ENCODE data around the gene GCGR. TPM values are rescaled to one million over a fixed set of nuclear protein-coding genes. Genes with fewer than 3 reads are reported as not detected.

The GCGR gene
- total and polyA plus RNA-seq, 2 of the 13 experiments (the other 11 are each of a cell fraction or from before 2014, with no cell fraction given), result 0.04 to 0.13 TPM

DNA sequence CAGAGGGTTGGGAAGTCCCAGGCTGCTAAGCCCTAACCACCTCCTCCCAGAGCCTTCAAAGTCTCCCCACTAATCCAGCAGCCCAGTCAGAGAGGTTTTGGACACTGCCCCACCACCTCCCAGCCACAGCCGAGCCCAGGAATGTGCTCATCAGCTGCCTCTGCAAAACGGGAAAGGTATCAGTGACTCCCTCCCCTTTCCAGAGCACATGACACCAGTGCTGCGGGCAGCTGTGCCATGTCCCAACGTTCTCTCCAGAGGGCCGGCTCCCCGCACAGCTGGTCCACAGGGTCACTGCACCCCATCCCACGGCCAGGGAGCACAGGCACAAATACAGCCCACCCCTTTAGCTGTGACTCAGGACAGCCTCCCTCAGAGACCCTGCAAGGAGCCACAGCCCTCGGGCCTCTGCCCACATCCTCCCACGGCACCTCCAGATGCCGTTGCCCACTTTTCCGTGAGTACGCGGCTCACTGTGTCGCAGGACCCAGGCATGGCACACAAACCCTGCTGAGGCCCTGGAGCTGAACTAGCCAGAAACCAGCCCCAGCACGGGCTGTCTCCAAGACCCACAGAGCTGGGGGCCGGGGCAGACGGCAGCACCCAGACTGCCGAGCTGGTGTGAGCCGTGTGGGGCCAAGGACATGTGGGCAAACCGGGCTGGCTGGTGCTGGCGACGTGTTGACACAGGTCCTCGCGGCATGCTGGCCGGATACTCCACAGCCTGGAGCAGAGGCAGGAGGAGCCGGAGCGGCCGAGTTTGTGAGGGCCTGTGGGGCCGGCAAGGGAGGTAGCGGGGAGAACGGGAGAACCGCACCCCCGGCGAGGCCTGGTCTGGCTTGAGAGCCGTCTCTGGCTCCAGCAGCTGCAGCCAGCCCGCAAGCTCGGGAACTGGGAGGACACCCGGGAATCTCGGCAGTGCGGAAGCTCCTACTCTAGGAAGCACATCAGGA lies 37.2 kb downstream of the GCGR start (continued):
- TF ChIP-seq IRX3 (CRISPR knock-in tag; IDR thresholded peaks at IDR 0.05; ENCODE audit: borderline replicate concordance, low read depth), result no peak
- TF ChIP-seq PHF8 (CRISPR knock-in tag; IDR thresholded peaks at IDR 0.05), result no peak
- TF ChIP-seq, protein P1, sequence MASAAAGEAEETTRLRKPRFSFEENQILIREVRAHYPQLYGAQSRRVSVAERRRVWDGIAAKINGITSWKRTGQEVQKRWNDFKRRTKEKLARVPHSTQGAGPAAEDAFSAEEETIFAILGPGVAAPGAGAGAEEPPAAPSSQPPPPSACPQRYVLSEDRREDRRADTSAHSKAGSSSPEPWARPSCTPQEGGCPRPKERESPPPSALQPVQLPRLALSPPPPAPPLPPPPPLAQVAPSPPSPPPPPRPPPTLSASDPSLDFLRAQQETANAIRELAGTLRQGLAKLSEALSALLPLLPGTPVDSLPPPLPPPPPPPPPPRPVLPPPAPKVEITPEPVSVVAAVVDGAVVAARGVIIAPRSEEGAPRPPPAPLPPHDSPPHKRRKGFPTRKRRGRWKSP (CRISPR knock-in tag; IDR thresholded peaks at IDR 0.05), result no peak
- TF ChIP-seq ZNF354B (CRISPR knock-in tag; IDR thresholded peaks at IDR 0.05), result no peak
- TF ChIP-seq HNRNPK (IDR thresholded peaks at IDR 0.05; ENCODE audit: low read depth, low read length, poor library complexity, severe bottlenecking), result no peak
- TF ChIP-seq, protein P2, sequence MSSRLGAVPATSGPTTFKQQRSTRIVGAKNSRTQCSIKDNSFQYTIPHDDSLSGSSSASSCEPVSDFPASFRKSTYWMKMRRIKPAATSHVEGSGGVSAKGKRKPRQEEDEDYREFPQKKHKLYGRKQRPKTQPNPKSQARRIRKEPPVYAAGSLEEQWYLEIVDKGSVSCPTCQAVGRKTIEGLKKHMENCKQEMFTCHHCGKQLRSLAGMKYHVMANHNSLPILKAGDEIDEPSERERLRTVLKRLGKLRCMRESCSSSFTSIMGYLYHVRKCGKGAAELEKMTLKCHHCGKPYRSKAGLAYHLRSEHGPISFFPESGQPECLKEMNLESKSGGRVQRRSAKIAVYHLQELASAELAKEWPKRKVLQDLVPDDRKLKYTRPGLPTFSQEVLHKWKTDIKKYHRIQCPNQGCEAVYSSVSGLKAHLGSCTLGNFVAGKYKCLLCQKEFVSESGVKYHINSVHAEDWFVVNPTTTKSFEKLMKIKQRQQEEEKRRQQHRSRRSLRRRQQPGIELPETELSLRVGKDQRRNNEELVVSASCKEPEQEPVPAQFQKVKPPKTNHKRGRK (CRISPR knock-in tag; IDR thresholded peaks at IDR 0.05), result no peak
- 0 out of 2 replicates have a peak, but pooled peaks have one; percentile 14 for TF ChIP-seq SPEN (CRISPR knock-in tag; IDR thresholded peaks at IDR 0.05; ENCODE audit: low read depth)
- no peak for TF ChIP-seq PHF5A (CRISPR knock-in tag; IDR thresholded peaks at IDR 0.05; ENCODE audit: low read depth, unreplicated experiment)
- TF ChIP-seq, protein P3, sequence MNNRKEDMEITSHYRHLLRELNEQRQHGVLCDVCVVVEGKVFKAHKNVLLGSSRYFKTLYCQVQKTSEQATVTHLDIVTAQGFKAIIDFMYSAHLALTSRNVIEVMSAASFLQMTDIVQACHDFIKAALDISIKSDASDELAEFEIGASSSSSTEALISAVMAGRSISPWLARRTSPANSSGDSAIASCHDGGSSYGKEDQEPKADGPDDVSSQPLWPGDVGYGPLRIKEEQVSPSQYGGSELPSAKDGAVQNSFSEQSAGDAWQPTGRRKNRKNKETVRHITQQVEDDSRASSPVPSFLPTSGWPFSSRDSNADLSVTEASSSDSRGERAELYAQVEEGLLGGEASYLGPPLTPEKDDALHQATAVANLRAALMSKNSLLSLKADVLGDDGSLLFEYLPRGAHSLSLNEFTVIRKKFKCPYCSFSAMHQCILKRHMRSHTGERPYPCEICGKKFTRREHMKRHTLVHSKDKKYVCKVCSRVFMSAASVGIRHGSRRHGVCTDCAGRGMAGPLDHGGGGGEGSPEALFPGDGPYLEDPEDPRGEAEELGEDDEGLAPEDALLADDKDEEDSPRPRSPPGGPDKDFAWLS (CRISPR knock-in tag; IDR thresholded peaks at IDR 0.05; ENCODE audit: borderline replicate concordance), result no peak
- TF ChIP-seq TAF1 (CRISPR knock-in tag; IDR thresholded peaks at IDR 0.05), result no peak
- peak; percentile 44; the same call in 1 of the 2 replicates for TF ChIP-seq ZNF296 (CRISPR knock-in tag; conservative IDR thresholded peaks at IDR 0.05)
- TF ChIP-seq, protein P4, sequence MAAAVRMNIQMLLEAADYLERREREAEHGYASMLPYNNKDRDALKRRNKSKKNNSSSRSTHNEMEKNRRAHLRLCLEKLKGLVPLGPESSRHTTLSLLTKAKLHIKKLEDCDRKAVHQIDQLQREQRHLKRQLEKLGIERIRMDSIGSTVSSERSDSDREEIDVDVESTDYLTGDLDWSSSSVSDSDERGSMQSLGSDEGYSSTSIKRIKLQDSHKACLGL (CRISPR knock-in tag; IDR thresholded peaks at IDR 0.05), result no peak; the same call in 1 of the 2 replicates
- TF ChIP-seq, protein P5, sequence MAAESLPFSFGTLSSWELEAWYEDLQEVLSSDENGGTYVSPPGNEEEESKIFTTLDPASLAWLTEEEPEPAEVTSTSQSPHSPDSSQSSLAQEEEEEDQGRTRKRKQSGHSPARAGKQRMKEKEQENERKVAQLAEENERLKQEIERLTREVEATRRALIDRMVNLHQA (CRISPR knock-in tag; IDR thresholded peaks at IDR 0.05), result no peak
- TF ChIP-seq FOSL2 (CRISPR knock-in tag; IDR thresholded peaks at IDR 0.05), result no peak
- no peak for TF ChIP-seq ZNF670 (CRISPR knock-in tag; IDR thresholded peaks at IDR 0.05; ENCODE audit: borderline replicate concordance)
- TF ChIP-seq NFE2 (CRISPR knock-in tag; IDR thresholded peaks at IDR 0.05), result no peak
- peak in 1 of 2 experiments; percentile 44; a peak in 1 of 4 replicates for TF ChIP-seq KLF16 (CRISPR knock-in tag; IDR thresholded peaks at IDR 0.05)
- no peak for TF ChIP-seq HOXA5 (CRISPR knock-in tag; IDR thresholded peaks at IDR 0.05)
- no peak for TF ChIP-seq HMG20A (CRISPR knock-in tag; IDR thresholded peaks at IDR 0.05; ENCODE audit: borderline replicate concordance)
- no peak for TF ChIP-seq ZNF570 (CRISPR knock-in tag; IDR thresholded peaks at IDR 0.05; ENCODE audit: borderline replicate concordance)
- TF ChIP-seq, protein P6, sequence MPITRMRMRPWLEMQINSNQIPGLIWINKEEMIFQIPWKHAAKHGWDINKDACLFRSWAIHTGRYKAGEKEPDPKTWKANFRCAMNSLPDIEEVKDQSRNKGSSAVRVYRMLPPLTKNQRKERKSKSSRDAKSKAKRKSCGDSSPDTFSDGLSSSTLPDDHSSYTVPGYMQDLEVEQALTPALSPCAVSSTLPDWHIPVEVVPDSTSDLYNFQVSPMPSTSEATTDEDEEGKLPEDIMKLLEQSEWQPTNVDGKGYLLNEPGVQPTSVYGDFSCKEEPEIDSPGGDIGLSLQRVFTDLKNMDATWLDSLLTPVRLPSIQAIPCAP (CRISPR knock-in tag; IDR thresholded peaks at IDR 0.05; ENCODE audit: low read depth), result no peak

Measured in HepG2 (cell line).